Putamen (tissue), 1 donor: ENCODE measurements around the gene POTEH.
"Not testable (repeated sequence)": the region's sequence is repeated elsewhere in the genome, so short reads cannot be mapped to it uniquely, and the experiment has no call there.

Source experiments
- DNase-seq: peaks from one replicate; pipeline ENCODE4 v3.0.0-alpha.2; 2016; ENCODE audit warnings: low spot score

Gene POTEH

GRCh38 chr22:15689749-15690125 is at the start of gene POTEH:
Gene POTEH, plus strand, starts transcription at chr22:15690026. Its CDS starts 52 bp downstream, at chr22:15690078.
- DNase-seq: not testable (repeated sequence)

- not testable (repeated sequence) for DNase-seq
Measured at GRCh38 chr22:15642288-15642861, 47.5 kb upstream of the POTEH start.

- not testable (repeated sequence) for DNase-seq
Measured at GRCh38 chr22:15651954-15652353, 37.9 kb upstream of the POTEH start.

GRCh38 chr22:15652738-15653137 is 37.1 kb upstream of the POTEH start:
- not testable (repeated sequence) for DNase-seq

GRCh38 chr22:15653241-15653640 is 36.6 kb upstream of the POTEH start:
- not testable (repeated sequence) for DNase-seq

GRCh38 chr22:15661102-15661501 is 28.7 kb upstream of the POTEH start:
- DNase-seq: not testable (repeated sequence)

- DNase-seq: not testable (repeated sequence)
Measured at GRCh38 chr22:15664682-15665081, 25.1 kb upstream of the POTEH start.

GRCh38 chr22:15665478-15665877 is 24.3 kb upstream of the POTEH start:
- not testable (repeated sequence) for DNase-seq

GRCh38 chr22:15669430-15669829 is 20.4 kb upstream of the POTEH start:
- not testable (repeated sequence) for DNase-seq

- DNase-seq: not testable (repeated sequence)
Measured at GRCh38 chr22:15679702-15680101, 10.1 kb upstream of the POTEH start.

- not testable (repeated sequence) for DNase-seq
Measured at GRCh38 chr22:15684115-15684514, 5.7 kb upstream of the POTEH start.

GRCh38 chr22:15684695-15685094 is 5.1 kb upstream of the POTEH start:
- DNase-seq: not testable (repeated sequence)

GRCh38 chr22:15685641-15686040 is 4.2 kb upstream of the POTEH start:
- DNase-seq: not testable (repeated sequence)

GRCh38 chr22:15687086-15687485 is 2.7 kb upstream of the POTEH start:
- DNase-seq: not testable (repeated sequence)

- DNase-seq: not testable (repeated sequence)
Measured at GRCh38 chr22:15687676-15688075, 2.1 kb upstream of the POTEH start.

- DNase-seq: not testable (repeated sequence)
Measured at GRCh38 chr22:15688090-15688489, 1.7 kb upstream of the POTEH start.

GRCh38 chr22:15689012-15689748 is 646 bp upstream of the POTEH start:
- DNase-seq: not testable (repeated sequence)

GRCh38 chr22:15713600-15713999 is 23.8 kb downstream of the POTEH start:
- not testable (repeated sequence) for DNase-seq

- not testable (repeated sequence) for DNase-seq
Measured at GRCh38 chr22:15714125-15714524, 24.3 kb downstream of the POTEH start.

GRCh38 chr22:15721884-15722283 is 32.1 kb downstream of the POTEH start:
- DNase-seq: not testable (repeated sequence)

- not testable (repeated sequence) for DNase-seq
Measured at GRCh38 chr22:15729209-15729917, 39.5 kb downstream of the POTEH start.

- not testable (repeated sequence) for DNase-seq
Measured at GRCh38 chr22:15731023-15731422, 41.2 kb downstream of the POTEH start.

- DNase-seq: not testable (repeated sequence)
Measured at GRCh38 chr22:15734411-15734810, 44.6 kb downstream of the POTEH start.
